NCI-H82 treated with DMSO at 0.1 percent for 48 hours (cell line): ENCODE measurements around the gene VPS26C.
A peak's percentile ranks its signal among the peaks of the same experiment; 100 is the strongest.
"Not testable (repeated sequence)": the region's sequence is repeated elsewhere in the genome, so short reads cannot be mapped to it uniquely, and the experiment has no call there.

ENCODE experiments used
- DNase-seq: peaks from one replicate; lab custom pipeline; 2025; ENCODE audit not compliant: unreplicated experiment; lab: John Stamatoyannopoulos, UW

Gene VPS26C

GRCh38 chr21:37231249-37231645 is 35.9 kb downstream of the VPS26C start:
- DNase-seq, result no peak

GRCh38 chr21:37230632-37231248 is 36.4 kb downstream of the VPS26C start:
- no peak for DNase-seq

DNA sequence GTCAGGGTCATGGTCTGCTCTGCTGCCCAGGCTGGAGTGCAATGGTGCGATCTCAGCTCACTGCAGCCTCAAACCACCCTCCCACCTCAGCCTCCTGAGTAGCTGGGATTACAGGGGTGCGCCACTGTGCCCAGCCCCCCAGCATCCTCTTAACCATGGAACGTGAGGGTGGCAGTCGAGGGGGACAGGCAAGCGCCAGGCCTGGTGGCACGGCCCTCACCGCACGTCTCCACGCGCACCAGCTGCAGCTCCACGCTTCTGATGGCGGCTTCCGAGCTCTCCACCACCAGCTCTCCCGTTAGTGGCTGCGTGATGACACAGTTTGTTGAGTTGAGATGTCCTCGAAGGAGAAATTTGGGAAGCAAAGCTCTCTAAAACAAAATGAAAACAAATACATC is 39.1 kb downstream of the VPS26C start:
- DNase-seq, result no peak

DNA sequence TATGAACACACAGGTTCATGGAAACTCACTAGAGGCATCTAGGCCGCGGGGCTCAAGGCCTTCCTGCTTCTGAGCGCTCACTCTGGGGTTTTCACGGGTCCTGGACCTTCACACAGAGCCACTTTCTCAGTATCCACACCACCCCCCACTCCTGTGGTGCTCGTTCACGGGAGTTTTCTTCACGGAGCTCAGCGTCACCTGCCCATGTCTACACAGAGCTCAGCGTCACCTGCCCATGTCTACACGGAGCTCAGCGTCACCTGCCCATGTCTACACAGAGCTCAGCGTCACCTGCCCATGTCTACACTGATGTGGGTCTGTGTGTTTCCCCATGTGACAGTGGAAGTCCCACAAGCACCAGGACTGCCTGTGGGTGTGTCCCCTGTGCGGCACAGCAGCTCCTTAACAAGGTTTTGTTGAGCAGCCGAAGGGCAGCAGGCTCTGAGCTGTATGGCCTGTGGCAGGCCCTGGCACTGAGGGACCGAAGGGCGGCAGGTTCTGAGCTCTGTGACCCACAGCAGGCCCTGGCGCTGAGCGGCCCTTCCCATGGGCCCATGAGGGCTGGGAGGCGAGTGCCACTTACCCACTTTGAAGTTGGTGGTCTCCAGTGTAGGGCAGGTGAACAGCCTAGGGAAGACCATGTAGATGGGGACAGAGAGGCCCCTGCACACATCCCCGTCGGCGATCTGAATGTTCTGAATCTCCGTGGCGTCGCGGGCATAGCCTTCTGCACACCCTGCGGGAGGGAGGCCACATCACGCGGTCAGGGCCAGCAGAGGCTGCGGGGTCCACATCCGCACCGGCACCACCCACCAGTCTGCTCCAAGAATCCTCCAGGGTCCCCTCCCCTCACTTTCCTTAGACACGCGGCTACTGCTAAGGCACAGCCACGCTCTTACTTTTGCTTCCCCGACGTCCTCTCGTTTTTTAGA is 39.8 kb downstream of the VPS26C start:
- no peak for DNase-seq

- no peak for DNase-seq
Measured at GRCh38 chr21:37226041-37226920, 40.9 kb downstream of the VPS26C start.

DNA sequence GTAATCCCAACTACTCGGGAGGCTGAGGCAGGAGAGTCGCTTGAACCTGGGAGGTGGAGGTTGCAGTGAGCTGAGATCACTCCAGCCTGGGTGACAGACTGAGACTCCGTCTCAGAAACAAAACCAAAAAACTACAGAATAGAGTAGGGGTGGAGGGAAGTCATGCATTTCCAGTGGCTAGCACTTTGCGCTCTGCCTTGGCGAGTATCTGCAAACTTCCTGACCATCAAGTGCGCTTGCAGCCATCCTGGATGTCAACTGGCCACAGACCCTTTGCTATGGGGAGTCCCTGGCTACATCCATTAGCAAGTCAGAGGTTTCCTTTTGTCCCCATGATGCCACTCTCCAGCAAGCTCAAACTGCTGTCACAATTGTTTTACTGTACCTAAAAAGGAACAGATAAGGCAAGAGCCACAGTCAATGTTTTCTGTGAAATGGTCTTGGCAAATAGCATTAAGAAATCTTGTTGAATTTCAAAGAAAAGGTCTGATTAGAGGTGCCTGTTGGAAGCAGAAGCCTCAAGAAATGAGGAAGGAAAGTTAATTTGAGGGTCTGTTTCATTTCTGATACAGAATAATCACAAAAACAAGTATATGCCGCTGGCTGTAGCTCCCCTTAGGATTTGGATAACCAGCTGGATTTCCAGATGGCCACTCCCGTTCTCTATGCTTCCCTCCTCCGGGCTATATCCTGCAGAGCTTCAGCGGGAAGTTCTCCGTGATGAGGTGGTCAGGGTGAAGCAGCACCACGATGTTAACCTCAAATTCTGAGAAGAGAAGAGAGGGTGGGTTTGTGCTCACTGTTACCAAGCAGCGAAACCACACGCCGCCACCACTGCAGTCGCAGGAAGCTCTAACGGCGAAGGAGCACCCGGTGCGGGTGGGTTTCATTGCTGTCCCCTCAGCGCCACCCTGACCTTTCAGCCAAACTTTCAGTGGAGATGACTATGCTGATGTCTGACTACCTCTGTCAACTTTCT is 42.0 kb downstream of the VPS26C start:
- DNase-seq, result no peak

DNA sequence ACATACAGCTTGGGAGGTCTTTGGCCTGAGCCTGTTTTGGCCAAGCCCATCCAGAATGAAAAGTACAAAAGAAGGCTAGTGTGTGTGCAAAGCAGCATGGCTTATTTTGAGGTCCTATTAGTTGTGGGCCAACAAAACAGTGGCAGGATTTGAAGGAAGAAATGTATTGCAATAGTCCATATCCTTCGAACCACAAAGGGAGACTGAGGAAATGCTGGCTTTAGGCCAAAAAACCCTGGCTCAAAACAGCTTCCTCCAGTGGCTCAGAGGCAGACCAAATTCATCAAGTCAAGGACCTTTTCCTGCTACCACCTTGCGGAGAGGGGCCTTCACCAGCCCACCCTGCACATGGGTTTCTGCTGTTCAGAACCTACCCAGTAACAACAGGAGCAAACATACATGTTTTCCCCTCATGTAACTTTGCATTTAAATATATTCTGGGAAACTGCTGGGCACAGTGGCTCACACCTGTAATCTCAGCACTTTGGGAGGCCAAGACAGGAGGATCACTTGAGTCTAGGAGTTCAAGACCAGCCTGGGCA is 43.3 kb downstream of the VPS26C start:
- DNase-seq, result no peak

DNA sequence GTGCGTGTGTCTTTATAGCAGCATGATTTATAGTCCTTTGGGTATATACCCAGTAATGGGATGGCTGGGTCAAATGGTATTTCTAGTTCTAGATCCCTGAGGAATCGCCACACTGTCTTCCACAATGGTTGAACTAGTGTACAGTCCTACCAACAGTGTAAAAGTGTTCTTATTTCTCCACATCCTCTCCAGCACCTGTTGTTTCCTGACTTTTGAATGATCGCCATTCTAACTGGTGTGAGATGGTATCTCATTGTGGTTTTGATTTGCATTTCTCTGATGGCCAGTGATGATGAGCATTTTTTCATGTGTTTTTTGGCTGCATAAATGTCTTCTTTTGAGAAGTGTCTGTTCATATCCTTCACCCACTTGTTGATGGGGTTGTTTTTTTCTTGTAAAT is 44.9 kb downstream of the VPS26C start:
- DNase-seq, result not testable (repeated sequence)

DNA sequence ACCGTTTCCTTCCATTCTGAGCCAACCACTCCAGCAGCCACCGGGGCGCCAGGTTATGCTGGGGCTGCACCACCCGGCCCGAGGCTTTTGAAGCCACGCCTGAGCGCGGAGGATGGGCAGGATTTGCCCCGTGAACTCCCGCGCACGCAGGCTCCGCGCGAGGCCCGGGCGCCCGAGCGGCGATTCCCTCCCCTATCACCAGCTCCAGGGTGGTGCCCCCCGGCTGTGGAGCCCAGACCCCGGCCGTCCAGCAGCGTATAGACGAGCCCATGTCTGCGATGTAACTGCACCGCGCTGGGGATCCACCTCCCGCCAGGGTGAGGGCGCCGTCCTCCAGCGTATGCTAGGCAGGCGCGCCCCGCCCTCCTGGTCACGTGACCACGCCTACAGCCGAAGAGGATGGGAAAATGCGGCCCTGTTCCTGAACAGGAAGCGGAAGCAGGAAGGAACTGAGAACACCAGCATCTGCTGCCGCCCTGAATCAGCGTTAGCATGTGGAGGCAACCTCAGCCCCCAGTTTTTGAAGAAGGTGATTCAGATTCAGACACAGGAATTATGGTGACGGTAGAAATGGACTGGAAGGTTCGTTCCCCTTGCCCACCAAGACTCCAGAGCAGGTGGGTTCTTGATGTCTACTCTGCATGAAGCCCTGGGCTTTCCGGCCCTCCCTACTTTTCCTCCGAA is 46.0 kb downstream of the VPS26C start:
- peak; percentile 84 for DNase-seq

GRCh38 chr21:37220433-37220980 is 46.6 kb downstream of the VPS26C start:
- peak; percentile 22 for DNase-seq

DNA sequence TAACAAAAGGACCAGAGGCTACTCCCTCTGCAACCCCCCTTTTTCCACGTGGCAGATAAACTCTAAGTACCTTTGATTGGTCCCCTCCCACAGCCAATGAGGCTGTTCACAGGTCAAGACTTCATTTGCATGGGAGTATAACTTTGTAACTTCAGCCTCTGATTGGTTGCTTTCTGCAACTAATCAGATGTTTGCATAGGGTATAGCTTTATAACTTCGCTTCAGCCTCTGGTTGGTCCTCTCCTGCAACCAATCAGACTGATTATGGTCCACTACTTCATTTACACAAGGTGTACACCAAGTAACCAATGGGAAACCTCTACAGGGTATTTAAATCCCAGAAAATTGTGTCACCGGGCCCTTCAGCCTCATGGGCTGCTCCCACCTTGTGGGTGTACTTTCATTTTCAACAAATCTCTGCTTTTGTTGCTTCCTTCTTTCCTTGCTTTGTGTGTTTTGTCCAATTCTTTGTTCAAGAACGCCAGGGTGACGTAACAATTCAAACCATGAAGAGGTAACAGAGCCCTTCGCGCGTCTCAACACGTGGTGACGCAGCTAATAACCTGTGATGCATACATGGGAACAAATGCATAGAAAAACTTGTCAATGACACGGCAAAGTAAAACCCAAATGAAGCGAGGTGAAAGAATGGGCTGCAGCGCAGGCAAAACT is 47.2 kb downstream of the VPS26C start:
- DNase-seq, result no peak

GRCh38 chr21:37214952-37215351 is 52.2 kb downstream of the VPS26C start:
- no peak for DNase-seq

DNA sequence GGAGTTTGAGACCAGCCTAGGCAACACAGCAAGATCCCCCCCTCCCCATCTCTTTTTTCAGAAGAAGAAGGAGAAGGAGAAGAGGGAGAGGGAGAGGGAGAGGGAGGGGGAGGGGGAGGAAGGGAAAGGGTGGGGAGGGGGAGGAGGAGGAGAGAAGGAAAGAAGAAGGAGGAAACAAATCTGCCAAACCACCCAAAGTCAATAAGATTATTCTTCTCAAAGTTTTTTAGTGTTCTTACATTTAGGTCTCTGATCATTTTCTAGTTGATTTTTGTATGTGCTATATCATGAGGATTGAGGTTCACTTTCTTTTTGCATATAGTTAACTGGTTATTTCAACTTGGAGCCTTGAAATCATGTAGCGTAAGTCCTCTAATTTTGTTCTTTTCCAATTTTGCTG is 56.3 kb downstream of the VPS26C start:
- no peak for DNase-seq

- DNase-seq, result no peak
Measured at GRCh38 chr21:37210130-37210529, 57.0 kb downstream of the VPS26C start.

GRCh38 chr21:37208741-37209225 is 58.4 kb downstream of the VPS26C start:
- DNase-seq, result no peak

GRCh38 chr21:37208056-37208721 is 58.9 kb downstream of the VPS26C start:
- DNase-seq, result no peak

- DNase-seq, result no peak
Measured at GRCh38 chr21:37207441-37208009, 59.6 kb downstream of the VPS26C start.

DNA sequence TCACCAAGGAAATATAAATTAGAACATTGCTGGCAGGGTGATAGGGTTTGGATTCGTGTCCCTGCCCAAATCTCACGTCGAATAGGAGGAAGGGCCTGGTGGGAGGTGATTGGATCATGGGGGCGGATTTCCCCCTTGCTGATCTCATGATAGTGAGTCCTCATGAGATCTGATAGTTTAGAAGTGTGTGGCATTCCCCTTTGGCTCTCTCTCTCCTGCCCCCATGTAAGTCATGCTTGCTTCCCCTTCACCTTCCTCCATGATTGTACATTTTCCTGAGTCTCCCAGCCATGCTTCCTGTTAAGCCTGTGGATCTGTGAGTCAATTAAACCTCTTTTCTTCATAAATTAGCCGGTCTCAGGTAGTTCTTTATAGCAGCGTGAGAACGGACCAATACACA is 60.6 kb downstream of the VPS26C start:
- DNase-seq, result no peak
